DND-41 (cell line): Measurements from ENCODE around the gene CCDC27.
A peak's percentile ranks its signal among the peaks of the same experiment; 100 is the strongest.

ENCODE experiments used
- ATAC-seq: fragments of 200-7000 bp; cut with Tn5 transposase; 3 replicates; pipeline ENCODE4 v1.9.1; 2021; ENCODE audit warnings: low read depth; ENCODE audit not compliant: insufficient read depth
- DNase-seq: peaks from one replicate; pipeline ENCODE4 v3.0.0-alpha.2; 2020
- H2AFZ ChIP-seq: 2 replicates; pipeline ENCODE4 v1.6.0; 2012; ENCODE audit warnings: low read depth, low read length
- H3K27ac ChIP-seq: 2 replicates; pipeline ENCODE4 v1.5.1; 2012; ENCODE audit warnings: low read length, inconsistent platforms
- H3K27me3 ChIP-seq: fragments of 200-600 bp; sonication (generic); 2 replicates; pipeline ENCODE4 v1.6.0; 2012; ENCODE audit warnings: low read length, mild to moderate bottlenecking, inconsistent platforms; ENCODE audit not compliant: insufficient read depth, poor library complexity
- H3K36me3 ChIP-seq: 2 replicates; pipeline ENCODE4 v1.5.1; 2012; ENCODE audit warnings: low read length, inconsistent platforms; ENCODE audit not compliant: insufficient read depth
- H3K4me1 ChIP-seq: 2 replicates; pipeline ENCODE4 v1.5.1; 2012; ENCODE audit warnings: mild to moderate bottlenecking, low read length; ENCODE audit not compliant: insufficient read depth
- H3K4me2 ChIP-seq: 2 replicates; pipeline ENCODE4 v1.6.0; 2012; ENCODE audit warnings: mild to moderate bottlenecking, moderate library complexity, low read length, inconsistent platforms; ENCODE audit not compliant: insufficient read depth
- H3K4me3 ChIP-seq, 2 experiments: fragments of 200-600 bp in 1 of 2; shearing (Covaris generic) in 1 of 2; 2 replicates each; pipeline ENCODE4 v1.5.1; 2012 to 2016; ENCODE audit warnings: inconsistent platforms in 2 of 2, low read length in 2 of 2, mild to moderate bottlenecking in 2 of 2, low read depth in 1 of 2, moderate library complexity in 1 of 2
- H3K79me2 ChIP-seq: 2 replicates; pipeline ENCODE4 v1.6.0; 2012; ENCODE audit warnings: low read length, inconsistent platforms; ENCODE audit not compliant: insufficient read depth
- H3K9ac ChIP-seq: 2 replicates; pipeline ENCODE4 v1.6.0; 2012; ENCODE audit warnings: low read depth, mild to moderate bottlenecking, inconsistent platforms, low read length, moderate library complexity
- H3K9me3 ChIP-seq: 2 replicates; pipeline ENCODE4 v1.5.1; 2012; ENCODE audit warnings: low read length, moderate library complexity, mild to moderate bottlenecking, inconsistent platforms; ENCODE audit not compliant: insufficient read depth, severe bottlenecking
- H4K20me1 ChIP-seq: 2 replicates; pipeline ENCODE4 v1.6.0; 2012; ENCODE audit warnings: low read length; ENCODE audit not compliant: insufficient read depth
- CTCF ChIP-seq: IDR thresholded peaks from 2 replicates; pipeline ENCODE4 v1.5.1; 2012; ENCODE audit warnings: borderline replicate concordance, low read length, moderate library complexity, mild to moderate bottlenecking; ENCODE audit not compliant: poor library complexity, severe bottlenecking; ENCODE audit errors: extremely low read depth
- EZH2 ChIP-seq: IDR thresholded peaks from 3 replicates; pipeline ENCODE4 v1.6.1; 2012; ENCODE audit warnings: borderline replicate concordance, low read depth, mild to moderate bottlenecking, moderate library complexity, low read length, inconsistent platforms; ENCODE audit not compliant: severe bottlenecking

The CCDC27 gene

DNA sequence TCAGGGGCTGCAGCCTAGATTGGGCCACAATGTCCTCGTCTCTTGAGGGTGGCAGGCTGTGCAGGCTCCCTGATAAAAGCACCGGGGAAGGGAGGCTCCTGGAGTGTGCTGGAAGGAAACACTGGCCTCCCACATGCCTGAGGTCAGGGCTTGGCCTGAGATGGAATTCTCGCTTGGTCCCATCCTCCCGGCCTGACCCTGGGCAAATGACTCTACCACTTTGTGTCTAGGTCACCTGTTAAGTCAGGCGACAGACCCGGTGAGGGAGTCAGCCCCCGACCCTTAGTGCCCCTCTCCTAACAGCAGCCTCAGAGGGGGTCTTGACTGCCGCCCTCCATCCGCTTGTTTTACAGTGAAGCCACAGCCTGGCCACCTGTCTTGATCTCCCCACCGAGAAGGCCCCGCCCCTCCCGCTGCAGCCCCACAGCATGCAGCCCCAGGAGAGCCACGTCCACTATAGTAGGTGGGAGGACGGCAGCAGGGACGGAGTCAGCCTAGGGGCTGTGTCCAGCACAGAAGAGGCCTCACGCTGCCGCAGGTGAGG, 22.8 kb downstream of the CCDC27 start:
- Histone ChIP-seq H3K79me2 (no peaks in the 10 kb centered on the region), H3K4me2 (no peak overlapping the region), H3K9me3 (no peaks in the 10 kb centered on the region), H3K9ac (no peak overlapping the region), H3K4me1 (no peaks in the 10 kb centered on the region), H2AFZ (no peak overlapping the region), H3K4me3 (no peak overlapping the region), H3K27ac (no peak overlapping the region), H3K27me3 (no peaks in the 10 kb centered on the region), H4K20me1 (peaks cover 24% of the 10 kb centered on the region), H3K36me3 (peaks cover 13% of the 10 kb centered on the region)
- TF ChIP-seq CTCF (no peak), EZH2 (no peak)
- ATAC-seq (no peak), DNase-seq (no peak)

DNA sequence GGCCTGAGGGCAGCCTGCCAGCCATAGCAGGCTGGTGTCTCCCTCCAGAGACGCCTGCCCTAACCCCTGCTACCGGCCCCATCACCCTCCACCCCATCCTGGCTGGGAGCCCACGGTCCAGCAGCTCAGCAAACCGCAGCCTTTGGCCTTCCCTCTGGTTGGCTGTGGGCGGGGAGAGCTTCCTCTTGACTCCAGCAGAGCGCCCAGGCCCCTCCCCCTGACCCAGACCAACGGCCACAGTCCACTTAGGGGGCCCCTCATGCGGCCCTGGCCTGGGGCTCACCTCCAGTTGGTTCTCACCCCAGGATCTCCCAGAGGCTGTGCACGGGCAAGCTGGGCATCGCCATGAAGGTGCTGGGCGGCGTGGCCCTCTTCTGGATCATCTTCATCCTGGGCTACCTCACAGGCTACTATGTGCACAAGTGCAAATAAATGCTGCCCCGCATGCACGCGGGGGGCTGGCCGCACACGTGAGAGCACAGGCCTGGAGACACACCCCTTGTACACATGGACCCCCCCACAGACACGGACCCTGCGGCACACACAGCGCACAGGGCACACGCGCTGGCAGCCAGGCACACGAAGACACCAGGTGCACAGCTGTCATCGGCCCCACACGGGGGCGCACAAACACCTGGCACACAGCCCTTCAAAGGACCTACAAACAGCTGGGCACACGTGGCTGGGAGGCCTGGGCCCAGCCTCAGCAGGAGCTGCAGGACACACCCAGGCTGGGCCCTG, 23.4 kb downstream of the CCDC27 start:
- peaks cover 24% of the 10 kb centered on the region for H4K20me1 ChIP-seq

GRCh38 chr1:3776231-3776961, 24.1 kb downstream of the CCDC27 start:
- ATAC-seq (no peak), DNase-seq (no peak)
- TF ChIP-seq EZH2 (no peak), CTCF (no peak)
- Histone ChIP-seq H3K4me2 (no peak overlapping the region), H2AFZ (no peak overlapping the region), H3K36me3 (peaks cover 25% of the 10 kb centered on the region), H3K4me3 (no peak overlapping the region), H3K9ac (no peak overlapping the region), H3K27ac (no peak overlapping the region), H3K4me1 (no peaks in the 10 kb centered on the region), H3K9me3 (no peaks in the 10 kb centered on the region), H3K27me3 (no peaks in the 10 kb centered on the region), H3K79me2 (no peaks in the 10 kb centered on the region), H4K20me1 (peaks cover 24% of the 10 kb centered on the region)

More for the DNA sequence above, 23.4 kb downstream of the CCDC27 start:
- H3K4me2 ChIP-seq = no peak overlapping the region
- peak; percentile 43 for DNase-seq
- H3K36me3 ChIP-seq = peaks cover 19% of the 10 kb centered on the region
- H3K4me1 ChIP-seq = no peaks in the 10 kb centered on the region
- H3K9me3 ChIP-seq = no peaks in the 10 kb centered on the region
- TF ChIP-seq CTCF (peak; percentile 62), EZH2 (no peak)
- peak; percentile 68 for ATAC-seq
- no peak overlapping the region for H3K9ac ChIP-seq
- no peak overlapping the region for H3K4me3 ChIP-seq
- no peak overlapping the region for H3K27ac ChIP-seq
- no peaks in the 10 kb centered on the region for H3K79me2 ChIP-seq
- H3K27me3 ChIP-seq = no peaks in the 10 kb centered on the region
- H2AFZ ChIP-seq = no peak overlapping the region
